GM13977 (cell line): ENCODE results near the gene PTPRR.

Experiments used
- DNase-seq: peaks from one replicate; pipeline ENCODE4 v3.0.0; 2012; ENCODE audit warnings: low spot score
- CTCF ChIP-seq: IDR thresholded peaks from 2 replicates; pipeline ENCODE4 v1.5.1; 2012; ENCODE audit warnings: mild to moderate bottlenecking, control low read depth; ENCODE audit not compliant: insufficient read depth; ENCODE audit errors: extremely low read depth, missing control alignments
- in situ Hi-C: fragments of 300-500 bp; cut with MboI; formaldehyde crosslinking; loops from one replicate; pipeline ENCODE4 v1.12.0; 2022; ENCODE audit warnings: low sequenced_read_pairs, low pct_unique_long_range_greater_than_20kb, mixed read lengths, inconsistent platforms; ENCODE audit not compliant: unreplicated experiment

The PTPRR gene

DNA sequence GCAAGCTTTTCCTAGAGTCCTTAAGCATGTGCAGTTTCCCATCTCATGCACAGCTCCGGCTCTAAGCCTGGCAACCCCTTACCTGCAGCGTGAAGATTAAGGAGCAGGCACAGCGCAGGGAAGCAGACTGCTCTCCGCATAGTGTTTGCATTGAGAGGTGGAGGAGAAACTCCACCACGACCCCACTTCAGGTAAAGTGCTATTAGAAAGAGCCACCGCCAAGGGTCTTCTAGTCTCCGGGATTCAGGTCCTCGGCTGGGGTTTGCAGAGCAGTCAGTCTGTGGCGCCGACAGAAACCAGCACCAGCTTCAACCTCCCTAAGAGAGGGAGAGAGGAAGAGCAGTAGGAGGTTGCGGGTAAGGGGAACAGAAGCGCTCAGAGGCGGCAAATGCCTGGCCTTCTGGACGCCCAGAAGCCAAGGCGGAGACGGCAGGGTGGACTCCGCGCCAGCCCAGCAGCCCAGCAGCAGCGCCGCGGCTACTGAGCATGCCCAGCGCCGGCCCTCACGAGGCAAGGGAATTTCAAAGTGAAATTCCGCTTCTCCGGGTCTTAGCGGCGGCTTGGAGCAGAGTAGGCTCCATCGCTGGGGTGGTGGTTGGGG is at the start of gene PTPRR:
TSS of gene PTPRR (minus strand) at position 488 of the 601 bp plus-strand sequence. CDS start at position 140, 348 bp downstream.
- in situ Hi-C loops = no loop called here
- no peak for TF ChIP-seq CTCF
- DNase-seq = no peak

DNA sequence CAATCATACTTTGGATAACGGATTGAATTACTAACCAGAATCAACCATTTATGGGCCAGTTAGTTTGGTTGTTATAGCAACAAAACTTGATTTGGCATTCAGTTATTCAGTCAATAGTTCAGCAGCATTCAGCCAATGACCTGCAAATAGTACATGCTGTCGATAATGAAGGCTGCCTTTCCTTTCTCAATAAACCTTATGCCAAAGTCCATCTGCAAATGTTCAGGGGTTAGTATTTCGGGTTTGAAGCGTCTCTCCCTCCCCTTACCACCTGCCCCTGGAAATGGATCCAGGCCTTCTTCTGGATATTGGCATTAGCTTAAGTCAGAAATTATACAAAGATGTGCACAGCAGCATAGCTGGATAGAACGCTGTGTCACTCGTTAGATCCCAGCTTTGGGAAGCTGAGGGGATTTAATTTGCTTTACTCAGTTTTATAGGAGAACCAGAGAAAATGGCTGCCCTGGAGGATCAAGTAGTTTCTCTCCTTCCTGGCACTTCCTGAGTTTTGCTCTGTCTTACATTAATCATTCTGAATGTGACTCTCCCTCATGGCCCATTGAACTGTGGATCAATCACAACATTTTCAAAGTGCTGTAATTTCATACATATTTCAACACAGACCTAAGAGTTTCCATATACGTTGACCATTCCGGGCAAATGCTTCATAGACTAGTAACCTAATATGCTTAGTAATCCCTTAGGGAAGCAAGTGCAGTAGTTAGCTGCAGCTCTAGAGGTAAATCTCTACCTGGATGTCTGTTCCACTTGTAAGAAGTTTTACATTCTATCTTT is 46.7 kb upstream of the PTPRR start:
- no peak for DNase-seq
- no peak for TF ChIP-seq CTCF
- in situ Hi-C loops = no loop called here

DNA sequence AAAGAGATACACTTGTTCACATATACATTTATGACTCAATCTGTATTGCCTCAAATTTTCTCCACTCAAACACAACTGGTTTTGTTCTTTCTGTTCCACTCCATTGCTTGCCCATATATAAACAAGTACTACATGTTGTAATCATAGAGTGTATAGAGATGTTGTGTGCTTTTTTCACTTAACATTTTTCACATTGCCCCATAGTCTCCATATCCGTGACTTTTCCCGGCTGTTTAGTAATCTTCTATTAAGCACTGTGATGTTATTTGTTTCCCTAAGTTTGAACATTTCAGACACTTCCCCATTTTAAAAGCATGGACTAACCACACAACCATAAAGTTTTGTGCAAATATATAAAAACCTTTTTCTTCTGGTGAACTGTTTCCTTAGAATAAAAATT is 45.5 kb upstream of the PTPRR start:
- in situ Hi-C loops = no loop called here
- DNase-seq = no peak
- TF ChIP-seq CTCF = no peak

- no peak for TF ChIP-seq CTCF
- DNase-seq = no peak
- in situ Hi-C loops = no loop called here
These were observed 44.5 kb upstream of the PTPRR start for GRCh38 chr12:70964867-70965510.

- in situ Hi-C loops = no loop called here
These were observed 42.6 kb upstream of the PTPRR start for GRCh38 chr12:70963081-70963660.

More at GRCh38 chr12:70963081-70963660, 42.6 kb upstream of the PTPRR start:
- no peak for DNase-seq
- TF ChIP-seq CTCF = no peak
